Activated CD8-positive, alpha-beta memory T cell treated with anti-CD3 and anti-CD28 coated beads, Interleukin-2, amount 50 U/mL, for 1 hour (primary cell): ENCODE measurements around the gene CENPE.
A peak's percentile ranks its signal among the peaks of the same experiment; 100 is the strongest.

Source experiments
- DNase-seq: peaks from one replicate; pipeline ENCODE4 v3.0.0-alpha.2; 2020; ENCODE audit errors: extremely low read depth

Gene CENPE

GRCh38 chr4:103136671-103137445 lies 61.3 kb downstream of the CENPE start:
- DNase-seq: no peak

- no peak for DNase-seq
These were observed 69.0 kb downstream of the CENPE start for GRCh38 chr4:103129174-103129573.

- no peak for DNase-seq
These were observed 72.0 kb downstream of the CENPE start for GRCh38 chr4:103126126-103126525.

- no peak for DNase-seq
These were observed 75.0 kb downstream of the CENPE start for GRCh38 chr4:103123114-103123513.

- DNase-seq: no peak
These were observed 80.0 kb downstream of the CENPE start for GRCh38 chr4:103118166-103118565.

- DNase-seq: no peak
These were observed 86.5 kb downstream of the CENPE start for GRCh38 chr4:103111598-103111997.

- DNase-seq: no peak
These were observed 89.6 kb downstream of the CENPE start for GRCh38 chr4:103108542-103108941.

- DNase-seq: no peak
These were observed 92.4 kb downstream of the CENPE start for GRCh38 chr4:103105558-103106356.

- DNase-seq: no peak
These were observed 93.3 kb downstream of the CENPE start for GRCh38 chr4:103104886-103105285.

- DNase-seq: no peak
These were observed 97.5 kb downstream of the CENPE start for GRCh38 chr4:103100691-103101090.

GRCh38 chr4:103099691-103100392 lies 98.3 kb downstream of the CENPE start, which contains the start of gene BDH2:
TSS of gene BDH2 (minus strand) at chr4:103099834. CDS start at chr4:103096254, 3,580 bp downstream.
- DNase-seq: peak; percentile 31

GRCh38 chr4:103098756-103099440 lies 99.2 kb downstream of the CENPE start:
- DNase-seq: no peak

GRCh38 chr4:103098341-103098740 lies 99.8 kb downstream of the CENPE start:
- no peak for DNase-seq

GRCh38 chr4:103097112-103097511 lies 101.0 kb downstream of the CENPE start:
- DNase-seq: no peak

GRCh38 chr4:103095080-103095479 lies 103.1 kb downstream of the CENPE start:
- DNase-seq: no peak

- DNase-seq: no peak
These were observed 105.9 kb downstream of the CENPE start for GRCh38 chr4:103092245-103092644.

- no peak for DNase-seq
These were observed 106.4 kb downstream of the CENPE start for GRCh38 chr4:103091601-103092223.

GRCh38 chr4:103089481-103089880 lies 108.7 kb downstream of the CENPE start:
- DNase-seq: no peak

GRCh38 chr4:103086551-103086950 lies 111.6 kb downstream of the CENPE start:
- DNase-seq: no peak

GRCh38 chr4:103085555-103086196 lies 112.5 kb downstream of the CENPE start:
- no peak for DNase-seq

GRCh38 chr4:103079621-103080020 lies 118.5 kb downstream of the CENPE start:
- no peak for DNase-seq
